ENCODE results near the gene CDA. TPM values are rescaled to one million over a fixed set of nuclear protein-coding genes. Genes with fewer than 3 reads are reported as not detected.

Gene CDA
- polyA plus RNA-seq, 1 of the 3 experiments (the other 2 are of a cell fraction), result 0.12 TPM

GRCh38 chr1:20619999-20620398 lies 31.1 kb downstream of the CDA start:
- no peaks in the 10 kb centered on the region for H3K4me1 ChIP-seq (ENCODE audit: control insufficient read depth in 1 of 2, insufficient read depth in 2 of 2, low read depth in 1 of 2, low read length in 1 of 2)
- TF ChIP-seq PBX3 (IDR thresholded peaks at IDR 0.05) (no peak), EP300 (IDR thresholded peaks at IDR 0.05; ENCODE audit: borderline replicate concordance in 1 of 2, low read depth in 1 of 2, low read length in 1 of 2) (no peak), FOSL2 (IDR thresholded peaks at IDR 0.05; ENCODE audit: borderline replicate concordance, low read depth) (no peak), TCF12 (IDR thresholded peaks at IDR 0.05) (no peak), GABPA (IDR thresholded peaks at IDR 0.05; ENCODE audit: low read depth) (no peak), IRF3 (IDR thresholded peaks at IDR 0.05; ENCODE audit: low read depth, low read length) (no peak), GATA2 (CRISPR knock-in tag; IDR thresholded peaks at IDR 0.05) (no peak), USF1 (IDR thresholded peaks at IDR 0.05; ENCODE audit: borderline replicate concordance, low read depth) (no peak), NFIC (IDR thresholded peaks at IDR 0.05; ENCODE audit: borderline replicate concordance) (no peak), MAX (IDR thresholded peaks at IDR 0.05; ENCODE audit: low read depth) (no peak), NRF1 (IDR thresholded peaks at IDR 0.05; ENCODE audit: low read depth, low read length) (no peak), REST (IDR thresholded peaks at IDR 0.05; ENCODE audit: low read depth, low read length) (no peak), FOXJ3 (CRISPR knock-in tag; IDR thresholded peaks at IDR 0.05) (no peak), SIN3A (IDR thresholded peaks at IDR 0.05; ENCODE audit: borderline replicate concordance, low read depth, low read length) (no peak), YY1 (IDR thresholded peaks at IDR 0.05; ENCODE audit: low read depth) (no peak)
- WGBS (ENCODE audit: low lambda C conversion rate), result 71% methylated on average over 1 of the region's 1 CpG
- no peaks in the 10 kb centered on the region for H4K20me1 ChIP-seq (ENCODE audit: insufficient read depth)
- no peak overlapping the region for H3K4me3 ChIP-seq (ENCODE audit: low read depth in 2 of 2, low read length in 1 of 2)
- no peaks in the 10 kb centered on the region for H3K9me2 ChIP-seq
- no peak overlapping the region for H3K27ac ChIP-seq (ENCODE audit: low read depth in 2 of 2, low read length in 1 of 2)
- no peak overlapping the region for H3K9ac ChIP-seq
- CTCF ChIA-PET, result interaction anchor here (1.5 to 2.3 kb wide), 2 partner anchors 12 to 45 kb away, joined by 5 to 10 read pairs; no protein-coding TSS in a partner anchor
- no peak for DNase-seq
- H3K4me2 ChIP-seq, result no peak overlapping the region
- no peak overlapping the region for H2AFZ ChIP-seq (ENCODE audit: low read depth)
- no peaks in the 10 kb centered on the region for H3K36me3 ChIP-seq (replicated peaks in 1 of 2; ENCODE audit: control insufficient read depth in 1 of 2, insufficient read depth in 2 of 2, low read length in 1 of 2)
- H3K27me3 ChIP-seq (ENCODE audit: insufficient read depth), result no peaks in the 10 kb centered on the region
- POLR2A ChIA-PET, result no interaction called here
- no peaks in the 10 kb centered on the region for H3F3A ChIP-seq (replicated peaks; ENCODE audit: insufficient read depth)
- H3K79me2 ChIP-seq (ENCODE audit: insufficient read depth), result no peaks in the 10 kb centered on the region
- H3K9me3 ChIP-seq, result no peaks in the 10 kb centered on the region
